ENCODE results near the gene PIK3AP1.
A peak's percentile ranks its signal among the peaks of the same experiment; 100 is the strongest.
"Not testable (repeated sequence)": the region's sequence is repeated elsewhere in the genome, so short reads cannot be mapped to it uniquely, and the experiment has no call there.

Gene PIK3AP1

GRCh38 chr10:96683065-96683464 is 37.2 kb downstream of the PIK3AP1 start:
- Mint-ChIP-seq H3K27ac (peak overlapping the region; percentile 79), H3K27me3 (no peaks in the 10 kb centered on the region), H3K4me3 (no peak overlapping the region), H3K36me3 (peaks cover 32% of the 10 kb centered on the region), H3K4me1 (peaks cover 73% of the 10 kb centered on the region), H3K9me3 (peaks cover 2% of the 10 kb centered on the region)
- DNase-seq (ENCODE audit: low spot score in 2 of 2) (no peak), ATAC-seq (ENCODE audit: low read depth) (no peak)

GRCh38 chr10:96681524-96681923 is 38.8 kb downstream of the PIK3AP1 start:
- ATAC-seq (ENCODE audit: low read depth) (no peak), DNase-seq (ENCODE audit: low spot score in 2 of 2) (no peak)
- Mint-ChIP-seq H3K27me3 (no peaks in the 10 kb centered on the region), H3K4me1 (peaks cover 73% of the 10 kb centered on the region), H3K27ac (peak overlapping the region; percentile 79), H3K9me3 (peaks cover 2% of the 10 kb centered on the region), H3K36me3 (peaks cover 37% of the 10 kb centered on the region), H3K4me3 (no peak overlapping the region)

DNA sequence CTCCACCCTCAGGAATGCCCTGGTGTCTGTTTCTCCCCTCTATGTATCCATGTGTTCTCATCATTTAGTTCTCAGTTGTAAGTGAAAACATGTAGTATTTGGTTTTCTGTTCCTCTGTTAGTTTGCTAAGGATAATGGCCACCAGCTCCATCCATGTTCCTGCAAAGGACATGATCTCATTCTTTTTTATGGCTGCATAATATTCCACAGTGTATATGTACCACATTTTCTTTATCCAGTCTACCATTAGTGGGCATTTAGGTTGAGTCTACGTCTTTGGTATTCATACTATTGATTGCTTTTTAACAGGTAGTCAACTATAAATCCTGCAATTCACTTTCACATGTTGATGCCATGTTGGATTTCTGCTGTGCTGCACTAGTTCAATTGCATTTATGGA is 39.9 kb downstream of the PIK3AP1 start:
- H3K27me3 Mint-ChIP-seq; H3K9me3 Mint-ChIP-seq; ATAC-seq (ENCODE audit: low read depth); H3K4me3 Mint-ChIP-seq; DNase-seq (ENCODE audit: low spot score in 2 of 2): not testable (repeated sequence)
- peaks cover 70% of the 10 kb centered on the region for H3K4me1 Mint-ChIP-seq
- H3K36me3 Mint-ChIP-seq: peaks cover 42% of the 10 kb centered on the region
- peak overlapping the region; percentile 79 for H3K27ac Mint-ChIP-seq

- H3K4me1 Mint-ChIP-seq: peaks cover 65% of the 10 kb centered on the region
- peak overlapping the region; percentile 84 for H3K27ac Mint-ChIP-seq
- ATAC-seq (ENCODE audit: low read depth): peak; percentile 34
- peak overlapping the region; percentile 22 for H3K4me3 Mint-ChIP-seq
- H3K27me3 Mint-ChIP-seq: no peaks in the 10 kb centered on the region
- peaks cover 2% of the 10 kb centered on the region for H3K9me3 Mint-ChIP-seq
- peaks cover 36% of the 10 kb centered on the region for H3K36me3 Mint-ChIP-seq
- no peak for DNase-seq (ENCODE audit: low spot score in 2 of 2)
These were observed 41.6 kb downstream of the PIK3AP1 start for GRCh38 chr10:96678725-96679124.

DNA sequence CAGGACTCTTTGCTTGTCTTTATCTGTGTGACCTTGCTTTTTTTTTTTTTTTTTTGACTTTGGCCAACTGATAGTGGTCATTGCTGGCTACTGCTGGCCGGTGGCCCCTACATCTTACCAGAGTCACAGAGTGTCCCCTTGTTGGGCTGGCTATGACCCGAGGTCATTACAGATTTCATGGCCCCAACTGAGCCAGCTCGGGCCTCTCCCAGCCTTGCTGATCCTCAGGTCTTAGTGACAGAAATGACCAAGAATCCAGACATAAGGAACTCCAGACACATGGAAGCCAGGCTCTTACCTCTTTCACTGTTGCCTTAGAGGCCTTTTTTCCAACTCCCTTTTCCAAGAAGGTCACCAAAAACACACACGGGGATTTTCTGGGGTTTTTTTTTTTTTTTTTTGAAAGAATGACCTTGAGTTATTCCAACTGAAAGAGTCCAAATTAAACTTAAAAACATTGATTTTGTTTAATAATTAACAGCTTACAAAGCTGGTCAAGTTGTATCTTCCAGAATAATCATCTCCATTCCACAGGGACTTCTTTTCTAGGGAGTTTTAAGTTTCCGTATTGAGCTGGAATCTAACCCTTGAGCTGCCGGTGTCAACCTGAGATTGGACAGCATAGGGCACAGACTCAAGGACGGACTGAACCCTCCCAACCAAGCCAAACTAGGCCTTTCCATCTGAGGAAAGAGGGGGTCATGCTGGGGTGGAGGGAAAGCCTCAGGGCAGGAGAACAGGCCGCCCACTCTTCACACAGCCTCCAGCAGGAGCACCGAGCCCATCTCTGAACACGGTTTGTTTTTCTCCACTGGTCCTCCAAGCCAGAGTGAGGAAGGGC is 43.8 kb downstream of the PIK3AP1 start:
- H3K27me3 Mint-ChIP-seq: no peaks in the 10 kb centered on the region
- no peak for ATAC-seq (ENCODE audit: low read depth)
- H3K4me1 Mint-ChIP-seq: peaks cover 69% of the 10 kb centered on the region
- no peak for DNase-seq (ENCODE audit: low spot score in 2 of 2)
- peaks cover 2% of the 10 kb centered on the region for H3K9me3 Mint-ChIP-seq
- peaks cover 36% of the 10 kb centered on the region for H3K36me3 Mint-ChIP-seq
- peak overlapping the region; percentile 93 for H3K27ac Mint-ChIP-seq
- H3K4me3 Mint-ChIP-seq: peak overlapping the region; percentile 46

- peak overlapping the region; percentile 93 for H3K27ac Mint-ChIP-seq
- no peaks in the 10 kb centered on the region for H3K27me3 Mint-ChIP-seq
- H3K4me1 Mint-ChIP-seq: peaks cover 69% of the 10 kb centered on the region
- ATAC-seq (ENCODE audit: low read depth) (no peak), DNase-seq (ENCODE audit: low spot score in 2 of 2) (no peak)
- H3K36me3 Mint-ChIP-seq: peaks cover 32% of the 10 kb centered on the region
- no peak overlapping the region for H3K4me3 Mint-ChIP-seq
- no peaks in the 10 kb centered on the region for H3K9me3 Mint-ChIP-seq
These were observed 44.5 kb downstream of the PIK3AP1 start for GRCh38 chr10:96675846-96676245.

GRCh38 chr10:96673318-96674099 is 46.8 kb downstream of the PIK3AP1 start:
- ATAC-seq (ENCODE audit: low read depth): peak; percentile 91

GRCh38 chr10:96672481-96673175 is 47.7 kb downstream of the PIK3AP1 start:
- Mint-ChIP-seq H3K9me3 (no peaks in the 10 kb centered on the region), H3K4me1 (peaks cover 68% of the 10 kb centered on the region), H3K27ac (peak overlapping the region; percentile 97), H3K27me3 (no peaks in the 10 kb centered on the region), H3K4me3 (peak overlapping the region; percentile 85), H3K36me3 (peaks cover 18% of the 10 kb centered on the region)
- no peak for ATAC-seq (ENCODE audit: low read depth)
- no peak for DNase-seq (ENCODE audit: low spot score in 2 of 2)

More at GRCh38 chr10:96673318-96674099, 46.8 kb downstream of the PIK3AP1 start:
- H3K9me3 Mint-ChIP-seq: no peaks in the 10 kb centered on the region
- peak; percentile 55 to 67 for DNase-seq (ENCODE audit: low spot score in 2 of 2)
- peaks cover 66% of the 10 kb centered on the region for H3K4me1 Mint-ChIP-seq
- H3K27me3 Mint-ChIP-seq: no peaks in the 10 kb centered on the region
- peak overlapping the region; percentile 85 for H3K4me3 Mint-ChIP-seq
- H3K27ac Mint-ChIP-seq: peak overlapping the region; percentile 97
- peaks cover 18% of the 10 kb centered on the region for H3K36me3 Mint-ChIP-seq

GRCh38 chr10:96671211-96671890 is 49.0 kb downstream of the PIK3AP1 start:
- ATAC-seq (ENCODE audit: low read depth) (no peak), DNase-seq (ENCODE audit: low spot score in 2 of 2) (no peak)
- no peaks in the 10 kb centered on the region for H3K9me3 Mint-ChIP-seq
- H3K27ac Mint-ChIP-seq: peak overlapping the region; percentile 97
- H3K36me3 Mint-ChIP-seq: peaks cover 11% of the 10 kb centered on the region
- peaks cover 69% of the 10 kb centered on the region for H3K4me1 Mint-ChIP-seq
- H3K27me3 Mint-ChIP-seq: no peaks in the 10 kb centered on the region
- H3K4me3 Mint-ChIP-seq: peak overlapping the region; percentile 85

GRCh38 chr10:96670786-96671185 is 49.5 kb downstream of the PIK3AP1 start:
- Mint-ChIP-seq H3K27ac (peak overlapping the region; percentile 97), H3K9me3 (no peaks in the 10 kb centered on the region), H3K4me3 (peak overlapping the region; percentile 85), H3K36me3 (peaks cover 6% of the 10 kb centered on the region), H3K27me3 (no peaks in the 10 kb centered on the region), H3K4me1 (peaks cover 64% of the 10 kb centered on the region)
- no peak for ATAC-seq (ENCODE audit: low read depth)
- DNase-seq (ENCODE audit: low spot score in 2 of 2): no peak

GRCh38 chr10:96667401-96667800 is 52.9 kb downstream of the PIK3AP1 start:
- Mint-ChIP-seq H3K4me3 (peak overlapping the region; percentile 62), H3K36me3 (peaks cover 15% of the 10 kb centered on the region), H3K4me1 (peaks cover 61% of the 10 kb centered on the region), H3K9me3 (no peaks in the 10 kb centered on the region), H3K27ac (peak overlapping the region; percentile 62), H3K27me3 (no peaks in the 10 kb centered on the region)
- DNase-seq (ENCODE audit: low spot score in 2 of 2) (no peak), ATAC-seq (ENCODE audit: low read depth) (no peak)

DNA sequence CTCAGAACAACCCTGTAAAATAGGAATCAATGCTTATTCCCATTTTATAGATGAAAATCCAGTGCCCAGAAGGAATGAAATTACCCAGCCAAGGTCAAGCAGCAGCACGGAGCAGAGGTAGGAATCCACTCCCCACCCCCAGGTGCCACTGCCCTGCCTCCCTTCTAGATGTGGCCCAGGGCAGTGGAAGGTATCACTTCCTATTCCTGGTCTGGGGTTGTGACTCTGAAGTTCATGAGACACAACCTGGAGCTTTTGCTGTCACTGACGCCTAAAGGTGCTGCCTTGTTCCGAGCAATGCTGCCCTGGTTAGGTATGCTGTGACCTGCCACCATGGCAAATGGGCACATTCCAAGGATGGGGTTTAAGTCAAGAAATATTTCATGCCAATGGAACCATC is 53.6 kb downstream of the PIK3AP1 start:
- H3K36me3 Mint-ChIP-seq: peaks cover 15% of the 10 kb centered on the region

DNA sequence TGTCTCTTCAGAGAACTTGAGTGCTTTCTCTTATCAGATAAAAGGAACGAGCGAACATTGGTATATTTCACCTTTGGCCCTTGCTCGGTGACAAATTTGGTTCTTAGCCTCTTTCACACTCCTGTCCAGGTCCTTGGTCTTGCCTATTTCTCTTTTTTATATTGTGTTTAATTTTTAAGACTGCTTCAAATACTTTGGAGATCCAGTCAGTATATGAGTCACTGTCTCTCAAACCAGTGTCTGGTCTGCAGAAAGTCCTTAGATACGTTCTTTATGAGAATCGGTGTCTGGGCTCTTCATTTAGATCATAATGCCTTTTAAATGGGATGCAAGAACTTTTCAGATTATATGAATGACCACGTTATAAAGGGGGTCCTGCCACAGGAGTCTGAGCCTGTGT is 55.0 kb downstream of the PIK3AP1 start:
- no peak for ATAC-seq (ENCODE audit: low read depth)
- DNase-seq (ENCODE audit: low spot score in 2 of 2): no peak
- Mint-ChIP-seq H3K27ac (peak overlapping the region; percentile 68), H3K4me3 (no peak overlapping the region), H3K9me3 (no peaks in the 10 kb centered on the region), H3K36me3 (peaks cover 13% of the 10 kb centered on the region), H3K4me1 (peaks cover 52% of the 10 kb centered on the region), H3K27me3 (no peaks in the 10 kb centered on the region)

More for the DNA sequence above, 53.6 kb downstream of the PIK3AP1 start:
- Mint-ChIP-seq H3K4me1 (peaks cover 55% of the 10 kb centered on the region), H3K27ac (peak overlapping the region; percentile 62), H3K27me3 (no peaks in the 10 kb centered on the region), H3K9me3 (no peaks in the 10 kb centered on the region), H3K4me3 (peak overlapping the region; percentile 62)
- peak in 1 of 2 donors; percentile 38 for DNase-seq (ENCODE audit: low spot score in 2 of 2)
- peak; percentile 92 for ATAC-seq (ENCODE audit: low read depth)
